GM06990 (cell line): Measurements from ENCODE around the gene HIF1A.

Source experiments
- DNase-seq: peaks from one replicate; pipeline ENCODE4 v3.0.0-alpha.2; 2011; ENCODE audit not compliant: insufficient read length; ENCODE audit errors: extremely low read depth
- H3K27me3 ChIP-seq: replicated peaks from 2 replicates; pipeline ENCODE4 v1.6.0; 2011; ENCODE audit warnings: low read length; ENCODE audit not compliant: control insufficient read depth, insufficient read depth
- H3K36me3 ChIP-seq: 2 replicates; pipeline ENCODE4 v1.5.1; 2011; ENCODE audit warnings: low read length; ENCODE audit not compliant: control insufficient read depth, insufficient read depth
- H3K4me3 ChIP-seq: replicated peaks from 2 replicates; pipeline ENCODE4 v1.5.1; 2011; ENCODE audit warnings: low read depth, mild to moderate bottlenecking, control low read depth, low read length
- CTCF ChIP-seq: IDR thresholded peaks from 2 replicates; pipeline ENCODE4 v1.5.1; 2011; ENCODE audit warnings: low read length, control low read depth, mild to moderate bottlenecking, inconsistent platforms; ENCODE audit not compliant: insufficient read depth, poor library complexity, severe bottlenecking

The HIF1A gene

GRCh38 chr14:61678975-61679374 is 16.3 kb upstream of the HIF1A start:
- no peak for TF ChIP-seq CTCF
- Histone ChIP-seq H3K36me3 (no peaks in the 10 kb centered on the region), H3K27me3 (peaks cover 2% of the 10 kb centered on the region; the same call in 1 of the 2 replicates), H3K4me3 (no peak overlapping the region)
- no peak for DNase-seq

GRCh38 chr14:61681413-61681812 is 13.9 kb upstream of the HIF1A start:
- no peak for DNase-seq
- Histone ChIP-seq H3K27me3 (peaks cover 2% of the 10 kb centered on the region; the same call in 1 of the 2 replicates), H3K4me3 (no peak overlapping the region), H3K36me3 (no peaks in the 10 kb centered on the region)
- TF ChIP-seq CTCF, result no peak

GRCh38 chr14:61683108-61683507 is 12.2 kb upstream of the HIF1A start:
- Histone ChIP-seq H3K4me3 (no peak overlapping the region), H3K27me3 (peaks cover 2% of the 10 kb centered on the region; the same call in 1 of the 2 replicates), H3K36me3 (no peaks in the 10 kb centered on the region)
- TF ChIP-seq CTCF, result no peak
- DNase-seq, result no peak

GRCh38 chr14:61690039-61690438 is 5.3 kb upstream of the HIF1A start:
- TF ChIP-seq CTCF, result no peak
- Histone ChIP-seq H3K27me3 (no peaks in the 10 kb centered on the region), H3K36me3 (no peaks in the 10 kb centered on the region), H3K4me3 (no peak overlapping the region)
- DNase-seq, result no peak

- Histone ChIP-seq H3K27me3 (no peaks in the 10 kb centered on the region), H3K4me3 (no peak overlapping the region), H3K36me3 (no peaks in the 10 kb centered on the region)
- TF ChIP-seq CTCF, result no peak
- DNase-seq, result no peak
Measured at GRCh38 chr14:61690982-61691381, 4.3 kb upstream of the HIF1A start.

GRCh38 chr14:61691495-61691894 is 3.8 kb upstream of the HIF1A start:
- TF ChIP-seq CTCF, result no peak

More at GRCh38 chr14:61691495-61691894, 3.8 kb upstream of the HIF1A start:
- H3K4me3 ChIP-seq, result no peak overlapping the region
- H3K27me3 ChIP-seq, result no peaks in the 10 kb centered on the region
- H3K36me3 ChIP-seq, result no peaks in the 10 kb centered on the region
- no peak for DNase-seq
